GM23248 (cell line): ENCODE results near the gene AASS. TPM values are rescaled to one million over a fixed set of nuclear protein-coding genes. Genes with fewer than 3 reads are reported as not detected.
"Not testable (repeated sequence)": the region's sequence is repeated elsewhere in the genome, so short reads cannot be mapped to it uniquely, and the experiment has no call there.

ENCODE experiments used
- DNase-seq: peaks from one replicate; pipeline ENCODE4 v3.0.0-alpha.2; 2015
- H2AFZ ChIP-seq: fragments of 200-600 bp; sonication (generic); 2 replicates; pipeline ENCODE4 v1.6.1; 2016; ENCODE audit warnings: antibody characterized with exemption
- H3F3A ChIP-seq: fragments of 200-600 bp; sonication (generic); 2 replicates; pipeline ENCODE4 v1.6.1; 2016; ENCODE audit warnings: mild to moderate bottlenecking, antibody characterized with exemption, mixed run types; ENCODE audit not compliant: insufficient read depth
- H3K27ac ChIP-seq: fragments of 200-600 bp; sonication (generic); 2 replicates; pipeline ENCODE4 v1.5.1; 2016; ENCODE audit warnings: mild to moderate bottlenecking
- H3K27me3 ChIP-seq: fragments of 200-600 bp; sonication (generic); replicated peaks from 2 replicates; pipeline ENCODE4 v1.6.1; 2016; ENCODE audit warnings: mild to moderate bottlenecking; ENCODE audit not compliant: insufficient read depth
- H3K36me3 ChIP-seq: fragments of 200-600 bp; sonication (generic); 2 replicates; pipeline ENCODE4 v1.6.1; 2016; ENCODE audit warnings: low read depth, mild to moderate bottlenecking
- H3K4me1 ChIP-seq: fragments of 200-600 bp; sonication (generic); 2 replicates; pipeline ENCODE4 v1.6.1; 2016; ENCODE audit warnings: mild to moderate bottlenecking; ENCODE audit not compliant: insufficient read depth
- H3K4me2 ChIP-seq: fragments of 200-600 bp; sonication (generic); one replicate; pipeline ENCODE4 v1.6.1; 2016; ENCODE audit warnings: mild to moderate bottlenecking; ENCODE audit not compliant: unreplicated experiment
- H3K4me3 ChIP-seq: fragments of 200-600 bp; sonication (generic); 2 replicates; pipeline ENCODE4 v1.5.1; 2016; ENCODE audit warnings: mild to moderate bottlenecking
- H3K79me2 ChIP-seq: fragments of 200-600 bp; sonication (generic); 2 replicates; pipeline ENCODE4 v1.6.1; 2016; ENCODE audit warnings: mild to moderate bottlenecking; ENCODE audit not compliant: insufficient read depth
- H3K9ac ChIP-seq: fragments of 200-600 bp; sonication (generic); 2 replicates; pipeline ENCODE4 v1.6.1; 2016; ENCODE audit warnings: mild to moderate bottlenecking
- H3K9me2 ChIP-seq: fragments of 200-600 bp; sonication (generic); 2 replicates; pipeline ENCODE4 v1.6.1; 2016; ENCODE audit warnings: mixed run types, mild to moderate bottlenecking, moderate library complexity; ENCODE audit not compliant: insufficient read depth
- H3K9me3 ChIP-seq: fragments of 200-600 bp; sonication (generic); one replicate; pipeline ENCODE4 v1.6.1; 2017; ENCODE audit warnings: low read depth
- H4K20me1 ChIP-seq: fragments of 200-600 bp; sonication (generic); 2 replicates; pipeline ENCODE4 v1.6.0; 2016; ENCODE audit not compliant: insufficient read depth
- EZH2 ChIP-seq: fragments of 200-600 bp; sonication (generic); IDR thresholded peaks from 2 replicates; pipeline ENCODE4 v1.6.1; 2018; ENCODE audit warnings: antibody characterized with exemption, mild to moderate bottlenecking; ENCODE audit not compliant: insufficient read depth, poor library complexity, severe bottlenecking
- EZH2phosphoT487 ChIP-seq: fragments of 200-600 bp; sonication (generic); IDR thresholded peaks from 2 replicates; pipeline ENCODE4 v1.6.1; 2018; ENCODE audit warnings: antibody characterized with exemption, moderate library complexity, mild to moderate bottlenecking, low read depth; ENCODE audit not compliant: insufficient read depth
- WGBS, 2 experiments: methylation state at CpG; one replicate each; pipeline ENCODE4 v1.1.6; 2015 to 2017; ENCODE audit warnings: low lambda C conversion rate in 2 of 2, low coverage in 1 of 2; ENCODE audit errors: missing lambda C conversion rate in 2 of 2; 5-methylcytosine and 5-hydroxymethylcytosine counted together
- in situ Hi-C: fragments of 300-500 bp; cut with MboI; formaldehyde crosslinking; loops from 2 replicates; pipeline ENCODE4 v1.15.0; 2020
- polyA plus RNA-seq: library from polyadenylated mRNA; unstranded; fragments of >200 nt; fragmentation: Nextera tagmentation; extraction: Ambion mirVana; gene quantifications from 2 replicates; pipeline ENCODE4 v1.2.1, GENCODE V29; 2016
- total RNA-seq: library from RNA; depleted of rRNA; stranded (reverse); fragments of >200 nt; shearing (Covaris generic); gene quantifications from 2 replicates; pipeline ENCODE4 v1.2.3, GENCODE V29; 2014; rRNA removed

The AASS gene
- total RNA-seq (6.3 TPM in 2 replicates), polyA plus RNA-seq (3.6 and 5.8 TPM in 2 replicates)

DNA sequence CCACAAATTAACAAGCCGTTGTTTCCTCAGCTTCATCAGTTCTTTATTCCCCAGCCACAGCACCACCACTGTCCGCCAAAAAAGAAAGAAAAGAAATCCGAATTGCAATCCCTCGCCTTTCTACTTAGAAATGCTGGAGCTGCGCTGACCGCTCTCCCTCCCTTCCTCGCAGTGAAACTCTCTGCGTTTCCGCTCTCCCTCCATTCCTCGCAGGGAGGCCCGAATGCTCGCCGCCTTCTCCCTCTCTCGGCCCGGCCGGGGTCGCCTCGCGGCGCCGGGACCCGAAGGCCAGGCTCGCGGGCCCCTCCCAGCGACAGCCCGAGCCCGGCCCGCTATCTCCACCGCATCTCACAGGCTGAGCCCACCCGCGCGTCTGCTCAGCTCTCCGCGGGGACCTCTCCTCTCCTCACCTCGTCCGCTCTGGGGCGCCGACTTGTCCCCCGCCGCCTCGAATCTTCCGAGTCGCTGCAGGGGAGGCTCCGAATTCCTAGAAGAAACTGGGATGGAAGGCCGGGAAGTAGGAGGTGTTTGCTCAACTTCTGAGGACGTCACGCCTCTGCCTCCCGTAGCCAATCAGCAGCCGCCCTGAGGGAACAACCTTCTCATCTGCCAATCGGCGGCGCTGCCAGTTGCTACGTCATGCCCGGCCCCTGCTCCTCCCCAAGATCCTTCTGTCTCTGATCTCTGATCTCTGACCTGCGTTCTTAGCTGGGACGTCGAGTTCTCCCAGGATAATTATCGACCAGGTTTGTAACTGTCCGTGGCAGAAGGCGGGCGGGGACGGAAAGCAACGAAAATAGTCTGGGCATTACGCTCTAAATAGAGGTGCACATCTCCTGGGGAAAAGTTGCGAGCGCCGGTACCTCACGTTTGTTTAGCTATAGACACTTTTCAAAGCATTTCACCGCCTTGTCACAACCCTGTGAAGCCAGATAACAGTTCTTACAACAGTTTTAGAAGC, at the start of gene AASS:
Gene AASS (minus strand): TSS at position 499 of the 961 bp plus-strand sequence. CDS start 10,523 bp downstream, outside the sequence.
- peaks cover 12% of the 10 kb centered on the region for H3K4me1 ChIP-seq
- peak within 1 kb of the TSS; percentile 81 for H3K27ac ChIP-seq
- H3K9ac ChIP-seq = peak within 1 kb of the TSS; percentile 86
- no peaks in the 10 kb centered on the region for H4K20me1 ChIP-seq
- no peaks in the 10 kb centered on the region for H3K9me3 ChIP-seq
- peak within 1 kb of the TSS; percentile 100 for H2AFZ ChIP-seq
- TF ChIP-seq EZH2 = no peak
- no peak for TF ChIP-seq EZH2phosphoT487
- H3K36me3 ChIP-seq = no peaks in the 10 kb centered on the region
- H3K27me3 ChIP-seq = no peaks in the 10 kb centered on the region; the same call in none of the 2 replicates
- peak within 1 kb of the TSS; percentile 98 for H3K4me3 ChIP-seq
- H3K9me2 ChIP-seq = no peaks in the 10 kb centered on the region
- in situ Hi-C loops = no loop called here
- 0 out of 2 replicates have a peak, but pooled peaks cover 9% of the 10 kb centered on the region for H3F3A ChIP-seq
- 1% methylated on average over 60 to 68 of the region's 69 CpGs for WGBS, 2 experiments
- H3K79me2 ChIP-seq = 0 out of 2 replicates have a peak, but pooled peaks cover 2% of the 10 kb centered on the region
- H3K4me2 ChIP-seq = peak within 1 kb of the TSS; percentile 95
- DNase-seq = peak; percentile 98

DNA sequence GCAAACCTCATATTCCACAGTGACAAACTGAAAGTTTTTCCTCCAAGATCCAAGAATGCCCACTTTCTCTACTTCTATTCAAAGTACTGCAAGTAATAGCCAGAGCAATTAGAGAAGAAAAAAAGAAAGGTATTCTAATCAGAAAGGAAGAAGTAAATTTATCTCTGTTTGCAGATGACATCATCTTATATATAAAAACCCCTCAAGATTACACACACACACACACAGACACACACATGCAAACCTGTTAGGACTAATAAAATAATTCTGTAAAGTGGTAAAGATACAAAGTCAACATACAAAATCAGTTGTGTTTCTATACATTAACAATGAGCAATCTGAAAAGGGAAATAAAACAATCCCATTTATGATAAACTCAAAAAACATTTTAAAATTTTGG, 44.7 kb upstream of the AASS start:
- Histone ChIP-seq H3K9ac (no peak overlapping the region), H3K4me3 (no peak overlapping the region), H3K9me2 (no peaks in the 10 kb centered on the region), H3K79me2 (no peaks in the 10 kb centered on the region), H4K20me1 (no peaks in the 10 kb centered on the region), H3K27me3 (no peaks in the 10 kb centered on the region), H3K4me2 (no peak overlapping the region), H3K4me1 (no peaks in the 10 kb centered on the region), H3K9me3 (no peaks in the 10 kb centered on the region), H3F3A (no peaks in the 10 kb centered on the region), H2AFZ (no peak overlapping the region), H3K36me3 (no peaks in the 10 kb centered on the region), H3K27ac (no peak overlapping the region)
- no peak for TF ChIP-seq EZH2
- TF ChIP-seq EZH2phosphoT487 = no peak
- in situ Hi-C loops = no loop called here
- no peak for DNase-seq

DNA sequence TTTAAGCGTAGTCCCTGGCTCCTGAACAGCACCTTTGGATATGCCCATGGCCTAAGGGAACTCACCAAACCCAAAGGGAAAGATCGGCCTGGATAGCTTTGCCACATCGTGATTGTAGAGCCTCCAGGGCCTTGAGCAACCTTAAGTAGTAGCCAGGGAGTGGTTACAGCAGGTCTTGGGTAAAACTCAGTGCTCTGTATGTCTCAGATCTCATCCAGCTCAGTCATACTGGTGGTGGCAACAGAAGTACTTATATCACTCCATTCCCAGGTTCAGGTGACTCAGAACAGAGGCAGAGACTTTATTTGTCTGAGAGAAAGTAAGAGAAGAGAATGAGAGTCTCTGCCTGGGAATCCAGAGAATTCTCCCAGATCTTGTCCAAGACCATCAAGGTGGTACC, 39.1 kb upstream of the AASS start:
- DNase-seq = no peak
- H2AFZ ChIP-seq = no peak overlapping the region
- TF ChIP-seq EZH2phosphoT487 (no peak), EZH2 (no peak)
- no peak overlapping the region for H3K4me2 ChIP-seq
- H3K27ac ChIP-seq = no peak overlapping the region
- in situ Hi-C loops = no loop called here
- WGBS, 2 experiments = 28 to 36% methylated on average over 3 of the region's 3 CpGs
- H3K9me3 ChIP-seq = no peaks in the 10 kb centered on the region
- H4K20me1 ChIP-seq = no peaks in the 10 kb centered on the region
- H3F3A ChIP-seq = no peaks in the 10 kb centered on the region
- H3K4me1 ChIP-seq = no peaks in the 10 kb centered on the region
- no peaks in the 10 kb centered on the region for H3K79me2 ChIP-seq
- H3K9me2 ChIP-seq = no peaks in the 10 kb centered on the region
- H3K27me3 ChIP-seq = 0 out of 2 replicates have a peak, but pooled peaks cover 8% of the 10 kb centered on the region
- no peaks in the 10 kb centered on the region for H3K36me3 ChIP-seq
- no peak overlapping the region for H3K4me3 ChIP-seq
- no peak overlapping the region for H3K9ac ChIP-seq

DNA sequence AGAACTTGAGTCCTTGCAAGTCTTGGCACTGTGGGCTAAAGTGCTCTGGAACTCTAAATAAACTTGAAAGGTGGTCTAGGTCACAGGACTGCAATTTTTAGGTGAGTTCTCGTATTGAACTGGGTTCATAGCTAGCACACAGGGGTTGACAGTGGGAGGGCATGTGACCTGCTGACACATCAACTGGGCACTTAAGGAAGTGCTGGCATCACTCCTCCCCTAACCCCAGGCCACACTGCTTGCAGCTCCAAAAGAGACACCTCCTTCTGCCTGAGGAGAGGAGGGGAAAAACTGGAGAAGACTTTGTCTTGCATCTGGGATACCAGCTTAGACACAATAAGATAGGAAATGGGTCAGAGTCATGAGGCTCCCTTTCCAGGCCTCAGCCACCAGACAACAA, 38.0 kb upstream of the AASS start:
- Histone ChIP-seq H3F3A (no peaks in the 10 kb centered on the region), H3K9me3 (no peaks in the 10 kb centered on the region), H3K4me2 (no peak overlapping the region), H3K27me3 (0 out of 2 replicates have a peak, but pooled peaks cover 8% of the 10 kb centered on the region), H3K27ac (no peak overlapping the region), H3K79me2 (no peaks in the 10 kb centered on the region), H3K4me1 (no peaks in the 10 kb centered on the region), H3K4me3 (no peak overlapping the region), H3K9ac (no peak overlapping the region), H2AFZ (no peak overlapping the region), H3K9me2 (no peaks in the 10 kb centered on the region), H3K36me3 (no peaks in the 10 kb centered on the region), H4K20me1 (no peaks in the 10 kb centered on the region)
- TF ChIP-seq EZH2 (no peak), EZH2phosphoT487 (no peak)
- WGBS, 2 experiments = 38 to 50% methylated on average over 1 of the region's 1 CpG
- in situ Hi-C loops = no loop called here
- DNase-seq = no peak

DNA sequence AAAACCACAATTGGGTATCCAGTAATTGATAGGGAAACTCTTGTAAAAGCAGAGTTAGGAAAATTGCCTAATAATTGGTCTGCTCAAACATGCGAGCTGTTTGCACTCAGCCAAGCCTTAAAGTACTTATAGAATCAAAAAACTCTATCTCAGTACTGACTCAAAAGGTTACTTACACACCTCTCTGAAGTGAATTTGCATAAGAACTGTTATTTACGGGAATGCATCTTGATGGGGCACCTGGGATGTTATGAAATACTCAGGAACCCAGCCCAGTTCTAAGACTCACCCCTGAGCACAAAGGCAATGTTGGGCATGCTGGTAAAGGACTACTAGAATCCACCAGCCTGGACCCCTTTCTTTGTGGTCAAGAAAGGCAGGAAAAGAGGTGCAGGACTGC, 28.1 kb upstream of the AASS start:
- H3K4me3 ChIP-seq, H3K4me2 ChIP-seq, H3K36me3 ChIP-seq, H3K9me3 ChIP-seq, H4K20me1 ChIP-seq, DNase-seq, H3F3A ChIP-seq, H3K27ac ChIP-seq, in situ Hi-C loops, H3K79me2 ChIP-seq, H2AFZ ChIP-seq, H3K9me2 ChIP-seq, H3K9ac ChIP-seq, H3K4me1 ChIP-seq: not testable (repeated sequence)
- 34 to 50% methylated on average over 2 of the region's 2 CpGs for WGBS, 2 experiments
- H3K27me3 ChIP-seq = 0 out of 2 replicates have a peak, but pooled peaks cover 14% of the 10 kb centered on the region
